UCSD-AML1 (cell line): ENCODE measurements around the gene S100A8.
"Not testable (repeated sequence)": the region's sequence is repeated elsewhere in the genome, so short reads cannot be mapped to it uniquely, and the experiment has no call there.

Experiments used
- DNase-seq: peaks from one replicate; lab custom pipeline; 2025; ENCODE audit not compliant: unreplicated experiment; lab: John Stamatoyannopoulos, UW

S100A8 gene

DNA sequence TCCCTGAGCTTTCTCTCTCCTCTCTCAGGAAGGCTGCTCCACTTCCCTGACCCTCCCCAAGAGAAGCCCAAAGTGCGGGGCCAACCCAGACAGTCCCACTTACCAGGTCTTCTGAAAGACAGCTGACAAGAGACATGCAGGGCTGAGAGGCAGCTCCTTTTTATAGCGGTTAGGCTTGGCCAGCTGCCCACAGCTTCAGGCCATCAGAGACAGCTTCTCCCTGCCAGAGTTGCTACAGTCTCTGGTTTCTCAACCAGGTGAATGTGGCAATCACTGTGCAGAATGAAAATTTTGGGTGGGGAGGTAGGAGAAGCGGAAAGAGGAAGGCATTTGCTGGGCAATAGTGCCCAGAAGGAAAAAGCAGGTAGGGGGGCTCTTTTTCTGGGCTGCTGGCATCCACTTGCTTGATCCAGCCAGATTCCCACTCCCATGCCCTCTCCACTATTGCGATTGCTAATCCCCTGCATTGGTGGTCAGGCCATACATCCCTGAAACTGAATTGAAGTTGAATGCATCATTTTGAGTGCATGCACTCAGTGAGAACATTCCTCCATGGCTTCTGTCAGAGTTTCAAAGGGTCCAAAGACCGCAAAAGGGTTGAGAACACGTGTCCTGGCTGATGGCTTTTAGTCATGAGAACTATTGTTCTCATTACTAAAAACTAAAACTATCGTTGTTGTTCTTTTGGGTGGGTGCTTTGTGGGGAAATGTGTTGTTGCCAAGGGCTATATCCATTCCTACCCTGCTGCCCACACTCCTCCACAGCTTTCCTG lies at the start of gene S100A8:
S100A8 (minus strand) TSS at position 136 of the 773 bp plus-strand sequence. CDS start 538 bp downstream, outside the sequence.
- DNase-seq = no peak

DNA sequence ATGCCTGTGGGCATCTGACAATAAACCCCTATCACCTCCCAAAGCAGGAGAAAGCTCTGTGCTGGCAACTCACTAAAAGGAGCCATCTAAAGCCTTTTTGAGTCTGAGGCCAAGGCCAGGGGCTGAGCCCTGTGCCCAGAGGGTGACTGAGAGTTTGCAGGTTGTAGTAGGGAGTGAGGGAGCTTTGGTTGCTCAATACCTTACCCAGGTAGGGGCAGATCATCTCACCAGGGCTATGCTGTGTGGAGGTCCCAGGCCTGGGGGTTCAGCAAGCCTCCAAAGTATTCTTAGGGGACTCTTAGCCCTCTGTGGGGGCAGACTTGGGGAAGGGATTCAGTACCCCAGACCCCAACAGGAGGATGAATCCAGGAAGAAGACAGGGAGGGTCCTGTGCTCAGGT lies 48.4 kb upstream of the S100A8 start:
- DNase-seq = no peak

DNA sequence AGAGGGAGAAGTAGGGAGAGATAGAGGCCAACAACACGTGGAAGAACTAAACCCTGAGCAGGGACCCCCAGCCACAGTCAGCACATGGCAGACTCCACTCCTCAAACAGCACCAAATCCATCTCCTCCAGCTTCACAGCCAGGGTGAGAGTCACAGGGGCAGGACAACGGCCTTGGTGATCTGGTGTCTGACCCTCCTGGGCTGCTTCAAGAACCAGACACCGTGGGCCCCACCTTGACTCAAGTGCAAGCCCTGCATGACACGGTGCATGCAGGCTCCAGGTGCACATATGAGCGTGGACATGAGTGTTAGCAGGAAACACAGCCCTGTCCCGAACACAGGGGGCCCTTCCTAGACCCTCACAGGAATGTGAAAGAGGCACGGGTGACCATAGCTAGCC lies 47.7 kb upstream of the S100A8 start:
- no peak for DNase-seq

DNA sequence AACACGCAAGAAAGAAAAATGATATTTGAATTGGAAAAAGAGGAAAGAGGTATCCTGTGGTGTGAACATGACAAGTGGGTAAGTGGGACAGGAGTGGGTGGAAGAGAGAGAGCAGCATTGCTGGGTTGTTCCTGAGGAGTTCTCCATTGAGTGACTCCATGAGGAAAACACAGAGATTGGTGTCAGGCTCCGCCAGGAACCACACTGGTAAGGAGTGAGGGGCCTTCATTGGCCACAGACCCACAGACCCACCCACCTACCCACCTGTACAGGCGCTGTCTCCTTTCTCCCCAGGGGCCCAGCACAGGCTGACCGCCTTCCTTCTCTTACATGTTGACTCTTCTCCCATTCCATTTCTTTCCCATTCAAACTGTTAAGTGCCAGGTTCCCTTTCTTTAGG lies 46.4 kb upstream of the S100A8 start:
- no peak for DNase-seq

DNA sequence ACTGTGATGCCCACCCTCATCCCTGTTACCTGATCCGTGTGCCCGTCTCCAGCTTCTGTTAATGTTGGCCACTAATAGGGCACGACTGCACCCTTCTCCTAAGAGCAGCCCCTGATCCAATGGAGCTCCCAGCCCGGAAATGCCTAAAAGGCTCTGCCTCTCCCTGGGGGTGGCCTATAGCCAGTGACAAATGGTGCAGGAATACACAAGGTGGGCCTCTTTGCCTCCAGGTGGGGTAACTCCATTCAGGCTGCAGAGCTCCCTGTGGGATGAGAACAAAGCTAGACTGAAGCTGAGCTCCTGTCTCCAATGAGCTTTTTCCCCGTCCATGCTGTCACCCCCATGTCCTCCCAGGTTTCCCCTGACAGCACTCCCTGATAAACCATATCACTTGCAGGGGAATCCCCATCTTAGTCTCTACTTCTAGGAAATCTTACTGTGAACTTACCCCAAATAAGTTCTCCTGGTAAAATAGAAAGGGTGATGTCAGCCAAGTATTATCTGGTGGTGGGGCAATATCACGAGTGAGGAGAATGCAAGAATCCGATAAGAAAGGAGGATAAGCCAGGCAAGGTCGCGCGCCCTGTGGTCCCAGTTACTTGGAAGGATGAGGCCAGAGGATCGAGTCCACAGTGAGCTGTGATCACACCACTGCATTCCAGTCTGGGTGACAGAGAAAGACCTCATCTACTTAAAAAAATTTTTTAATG lies 44.0 kb upstream of the S100A8 start:
- no peak for DNase-seq

DNA sequence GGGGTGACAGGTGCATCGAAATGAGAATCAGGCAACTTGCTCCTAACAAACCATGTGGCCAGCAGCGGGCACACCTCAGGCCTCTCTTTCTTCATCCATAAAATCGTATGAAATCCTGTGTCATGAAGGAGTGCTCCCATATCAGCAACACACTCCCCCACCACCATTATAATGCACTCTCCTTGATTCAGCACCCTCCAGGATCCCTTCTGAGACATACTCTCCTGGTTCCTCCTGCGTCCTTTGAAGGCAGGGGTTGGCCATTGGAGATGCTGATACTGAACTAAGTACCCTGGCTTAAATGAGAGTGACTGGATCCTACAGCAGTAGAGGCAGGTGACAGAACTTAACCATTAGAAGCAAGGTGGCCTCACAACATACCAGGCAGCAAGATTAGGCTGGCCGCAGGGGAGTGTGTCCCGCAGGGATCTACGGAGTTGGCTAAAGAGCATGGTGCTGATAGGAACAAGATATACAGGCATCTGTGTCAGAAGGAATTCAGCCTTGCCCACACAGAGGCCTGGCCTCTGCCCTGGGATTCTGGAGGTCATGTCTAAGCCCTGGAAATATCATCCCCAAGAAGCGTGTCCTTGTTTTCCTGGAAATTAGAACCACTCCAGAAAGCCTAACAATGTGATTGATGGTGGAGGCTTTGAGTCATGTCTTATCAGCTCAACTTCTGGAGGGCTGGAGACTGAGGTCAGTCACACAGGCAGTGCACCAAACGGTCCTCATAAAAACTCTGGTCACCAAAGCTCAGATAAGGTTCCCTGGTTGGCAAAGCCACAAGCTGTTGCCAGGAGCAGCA lies 42.2 kb upstream of the S100A8 start:
- no peak for DNase-seq

DNA sequence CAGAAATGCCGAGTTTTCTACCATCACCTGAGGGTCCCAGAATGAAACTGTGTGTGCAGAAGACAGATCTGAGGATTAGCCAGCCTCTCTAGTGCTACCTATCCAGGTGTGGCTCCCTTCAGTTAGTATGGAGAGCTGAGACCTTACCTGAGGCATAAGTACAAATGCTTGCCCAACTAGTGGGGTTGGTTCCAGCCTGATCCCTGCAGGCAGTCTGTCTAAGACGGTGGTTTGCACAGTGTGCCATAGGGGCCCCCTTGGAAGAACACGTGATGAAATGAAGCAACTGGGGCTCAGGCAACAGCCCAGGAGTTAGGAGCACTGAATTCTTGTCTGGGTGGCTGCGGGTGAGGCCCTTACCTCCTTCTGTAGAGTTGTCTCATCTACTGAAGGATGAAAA lies 41.1 kb upstream of the S100A8 start:
- no peak for DNase-seq

DNA sequence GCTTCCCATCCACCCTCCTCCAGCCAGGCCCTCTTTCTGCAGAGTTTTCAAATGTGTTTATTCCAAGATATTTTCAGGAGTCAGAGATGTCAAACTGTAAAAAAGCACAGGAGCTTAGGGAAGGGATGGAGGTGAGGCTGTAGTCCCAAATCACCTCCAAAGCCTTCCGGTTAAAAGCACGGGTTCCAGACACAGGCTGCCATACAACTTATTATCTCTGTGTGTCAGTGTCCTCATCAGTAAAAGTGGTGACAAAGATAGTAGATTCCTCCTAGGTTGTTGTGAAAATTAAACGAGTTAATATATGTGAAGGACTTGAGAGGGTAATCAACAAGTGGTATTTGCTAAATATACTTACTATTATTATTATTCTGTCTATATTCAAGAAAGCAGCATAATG lies 40.6 kb upstream of the S100A8 start:
- DNase-seq = no peak

DNA sequence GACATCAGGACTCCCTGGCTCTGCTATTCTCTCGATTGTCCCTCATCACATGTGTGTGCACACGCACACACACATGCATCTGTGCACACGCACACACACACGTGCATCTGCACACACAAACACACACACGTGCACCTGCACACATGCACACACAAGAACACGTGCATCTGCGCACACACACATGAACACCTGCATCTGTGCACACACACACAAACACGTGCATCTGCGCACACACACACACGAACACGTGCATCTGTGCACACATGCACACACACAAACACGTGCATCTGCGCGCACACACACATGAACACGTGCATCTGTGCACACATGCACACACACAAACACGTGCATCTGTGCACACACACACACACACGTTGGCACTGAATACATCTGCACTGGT lies 40.1 kb upstream of the S100A8 start:
- DNase-seq = no peak

DNA sequence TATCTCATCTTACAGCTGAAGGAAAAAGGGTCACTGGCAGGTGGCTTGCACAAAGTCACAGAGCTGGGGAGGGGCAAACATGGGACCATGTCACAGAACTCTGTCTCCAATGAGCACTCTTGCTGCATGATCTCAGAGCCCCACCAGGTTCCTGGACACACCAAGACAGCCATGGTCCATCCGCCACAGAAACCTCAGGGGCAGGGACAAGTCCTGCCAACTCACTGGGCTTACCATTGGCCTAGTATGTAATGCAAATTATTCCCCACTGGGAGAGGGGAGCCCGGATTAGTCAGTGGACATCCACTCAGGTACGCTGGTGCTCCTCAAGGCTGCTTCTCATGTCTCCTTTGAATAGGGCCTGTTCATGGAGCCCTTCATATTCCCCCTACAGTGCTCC lies 39.7 kb upstream of the S100A8 start:
- no peak for DNase-seq

DNA sequence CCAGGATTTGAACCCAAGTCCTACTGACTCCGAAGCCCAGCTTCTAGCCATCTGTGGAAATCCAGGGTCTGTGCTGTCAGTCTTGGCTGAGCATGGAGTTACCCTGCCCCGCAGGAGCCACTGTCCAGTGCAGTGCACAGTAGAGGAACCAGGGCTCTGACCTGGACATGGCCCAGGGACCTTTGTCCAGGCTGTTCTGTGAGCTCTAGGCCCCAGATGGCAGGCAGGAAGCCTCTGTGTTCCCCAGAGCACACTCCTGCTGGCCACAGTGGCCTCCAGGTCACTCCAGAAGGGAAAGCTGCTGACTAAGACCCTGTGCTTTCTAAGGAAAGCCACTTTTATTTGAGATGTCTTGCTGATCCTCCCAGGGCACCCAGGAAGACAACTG lies 39.3 kb upstream of the S100A8 start:
- DNase-seq = no peak

DNA sequence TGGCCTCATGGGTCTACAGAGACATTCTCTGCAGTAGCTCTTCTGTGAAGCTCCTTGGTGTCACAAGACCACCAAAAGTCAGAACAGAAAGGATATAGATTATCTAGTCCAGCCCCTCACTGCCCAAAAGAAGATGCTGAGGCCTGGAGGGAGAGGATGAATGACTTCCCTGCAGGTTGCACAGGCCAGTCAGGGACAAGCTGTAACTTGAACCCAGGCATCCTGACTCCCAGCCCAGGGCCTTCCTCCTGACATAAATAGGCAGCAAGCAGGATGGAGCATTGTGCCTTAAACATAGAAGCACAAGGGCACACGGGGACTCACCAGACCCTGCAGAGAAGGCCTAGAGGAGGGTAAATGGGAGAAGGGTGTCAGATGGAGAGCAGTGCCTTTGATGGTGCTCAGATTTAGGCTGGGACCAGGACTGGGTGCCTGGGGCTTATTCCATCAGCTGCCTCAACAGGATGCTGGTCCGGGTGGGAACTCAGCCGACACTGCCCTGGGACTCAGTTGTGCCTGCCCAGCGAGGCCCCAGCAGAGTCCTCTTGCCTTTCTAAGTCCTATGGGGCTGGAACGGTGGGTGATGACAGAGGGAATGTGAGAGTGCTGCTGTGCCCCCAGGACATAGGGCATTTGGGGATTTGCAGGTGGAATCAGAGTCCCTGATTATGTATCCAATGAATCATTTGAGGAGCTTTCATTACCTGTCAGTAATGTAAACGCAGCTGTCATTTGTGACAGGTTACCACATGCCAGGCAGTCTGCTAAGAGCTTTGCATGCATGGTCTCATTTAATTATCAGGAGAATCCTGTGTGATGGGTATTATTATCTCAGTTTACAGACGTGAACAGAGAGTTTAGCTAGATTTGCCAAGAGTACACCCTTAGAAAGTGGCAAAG lies 38.6 kb upstream of the S100A8 start:
- no peak for DNase-seq

DNA sequence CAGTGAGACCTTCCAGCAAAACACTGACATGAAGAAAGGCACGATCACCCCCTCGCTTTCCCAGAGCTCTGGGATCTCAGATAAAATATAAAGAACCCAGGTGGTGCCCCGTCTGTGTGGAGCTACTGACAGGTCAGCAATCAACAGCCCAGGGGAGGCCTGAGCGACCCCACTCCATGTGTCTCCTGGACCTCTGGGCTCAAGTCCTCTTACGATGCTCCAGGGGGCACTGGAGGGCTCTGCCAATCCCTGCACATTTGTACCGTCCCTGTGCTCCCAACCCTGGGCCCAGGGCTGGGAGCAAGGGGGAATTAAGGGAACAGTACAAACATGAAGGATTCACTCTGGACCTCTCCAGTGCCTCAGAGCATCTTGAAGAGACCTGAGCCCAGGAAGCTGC lies 37.9 kb upstream of the S100A8 start:
- no peak for DNase-seq

DNA sequence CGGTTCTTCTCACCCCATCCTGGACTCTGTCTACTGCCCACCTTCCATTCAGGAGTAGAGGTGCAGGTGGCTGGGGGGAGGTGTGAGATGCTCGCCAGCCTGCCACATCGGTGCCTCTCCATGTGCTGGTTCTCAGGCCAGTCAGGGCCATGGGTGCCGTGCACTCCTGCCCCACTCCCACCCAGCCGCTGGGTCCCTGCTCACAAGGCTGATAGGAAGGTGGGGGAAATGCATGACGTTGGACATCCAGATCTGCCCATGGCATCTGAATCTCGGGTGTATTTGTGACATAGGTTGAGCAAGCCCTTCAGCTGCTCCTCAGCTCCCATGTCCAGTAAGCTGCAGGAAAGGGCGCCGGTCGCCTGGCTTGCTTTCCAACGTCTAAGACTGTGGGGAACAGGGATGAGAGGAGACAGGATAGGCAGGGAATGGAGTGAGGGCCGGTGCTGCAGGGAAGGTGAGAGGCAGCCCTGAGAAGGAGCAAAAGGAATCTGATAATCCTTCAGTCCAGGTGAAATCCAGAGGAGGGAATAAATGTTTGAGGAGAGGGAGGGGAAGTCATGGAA lies 37.3 kb upstream of the S100A8 start:
- no peak for DNase-seq

DNA sequence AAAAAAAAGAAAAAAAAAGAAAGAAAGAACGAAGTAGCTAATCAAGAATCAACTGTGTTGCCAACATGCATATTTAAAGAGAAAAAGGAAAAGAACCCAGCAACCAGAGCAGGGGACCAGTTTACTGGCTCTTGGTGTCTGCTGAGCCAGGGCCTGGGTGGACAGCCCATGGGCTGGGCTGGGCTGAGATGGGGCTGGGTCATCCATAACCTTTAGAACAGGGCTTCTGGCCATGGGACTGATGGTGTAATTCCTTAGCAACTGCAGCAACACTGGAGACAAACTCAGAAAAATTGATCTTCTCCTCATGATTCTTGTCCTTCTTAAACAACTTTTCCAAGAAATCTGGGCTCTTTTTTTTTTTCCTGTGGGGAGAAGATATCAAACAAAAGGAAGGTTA lies 35.9 kb upstream of the S100A8 start:
- no peak for DNase-seq

DNA sequence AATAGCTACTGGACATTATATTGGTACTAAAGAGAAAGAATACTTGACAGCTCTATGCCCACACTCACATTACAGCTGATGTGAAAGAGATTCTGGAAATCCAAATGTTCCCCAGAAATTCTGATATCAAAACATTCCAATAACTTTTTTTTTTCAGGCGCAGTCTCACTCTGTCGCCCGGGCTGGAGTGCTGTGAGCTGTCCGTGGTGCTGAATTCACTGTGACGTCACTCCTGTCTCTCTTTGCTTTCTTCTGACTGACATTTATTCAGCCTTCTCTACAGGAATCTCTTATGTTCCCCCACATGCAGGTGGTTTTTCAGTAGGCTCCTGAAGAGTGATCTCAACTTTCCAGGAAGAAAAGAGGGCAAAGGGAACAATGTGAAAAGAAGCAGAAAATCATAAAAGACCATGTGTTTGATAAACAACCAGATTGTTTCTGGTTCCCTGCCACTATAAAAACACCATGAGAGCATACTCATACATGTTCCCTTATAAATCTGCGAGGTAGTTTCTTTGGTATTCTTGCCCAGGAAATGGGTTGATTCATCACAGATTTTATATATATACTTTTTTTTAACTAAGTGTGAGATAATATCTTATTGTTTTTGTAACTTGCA lies 31.7 kb upstream of the S100A8 start:
- DNase-seq = peak; percentile 57

DNA sequence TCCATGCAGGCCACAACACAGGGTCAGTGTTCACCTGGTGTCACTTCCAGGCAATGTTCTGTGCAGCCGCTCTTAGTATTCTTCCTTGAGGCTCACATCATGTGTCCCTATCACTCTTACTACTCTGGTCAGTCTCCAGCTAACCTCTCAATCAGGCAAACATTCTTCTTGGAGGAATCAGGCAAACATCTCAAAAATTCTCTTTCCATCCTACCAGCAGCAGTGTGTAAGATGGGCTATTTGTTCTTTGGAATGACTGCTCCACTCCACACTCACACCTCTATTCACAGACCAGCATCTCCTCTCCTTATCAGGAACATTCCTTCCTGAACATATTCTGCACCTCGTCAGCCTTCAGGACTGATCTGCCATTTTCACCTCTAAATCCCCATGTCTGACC lies 29.4 kb upstream of the S100A8 start:
- no peak for DNase-seq

DNA sequence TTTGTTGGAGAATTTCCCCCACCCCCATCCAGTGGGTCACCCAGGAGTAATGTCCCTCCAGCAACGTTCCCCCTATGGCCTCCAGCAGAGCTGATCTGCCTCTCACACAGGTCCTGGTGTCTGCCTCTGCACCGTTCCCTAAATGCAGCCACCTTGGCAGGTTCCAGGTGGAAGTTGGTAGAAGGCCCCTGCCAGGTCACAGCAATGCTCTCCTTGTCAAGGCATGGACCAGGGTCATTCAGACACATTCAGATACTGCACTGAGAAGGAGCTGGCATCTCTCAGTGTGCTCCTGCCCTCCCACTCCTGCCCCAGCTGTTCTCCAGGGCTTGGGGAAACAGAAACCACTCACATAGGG lies 28.5 kb upstream of the S100A8 start:
- DNase-seq = not testable (repeated sequence)

DNA sequence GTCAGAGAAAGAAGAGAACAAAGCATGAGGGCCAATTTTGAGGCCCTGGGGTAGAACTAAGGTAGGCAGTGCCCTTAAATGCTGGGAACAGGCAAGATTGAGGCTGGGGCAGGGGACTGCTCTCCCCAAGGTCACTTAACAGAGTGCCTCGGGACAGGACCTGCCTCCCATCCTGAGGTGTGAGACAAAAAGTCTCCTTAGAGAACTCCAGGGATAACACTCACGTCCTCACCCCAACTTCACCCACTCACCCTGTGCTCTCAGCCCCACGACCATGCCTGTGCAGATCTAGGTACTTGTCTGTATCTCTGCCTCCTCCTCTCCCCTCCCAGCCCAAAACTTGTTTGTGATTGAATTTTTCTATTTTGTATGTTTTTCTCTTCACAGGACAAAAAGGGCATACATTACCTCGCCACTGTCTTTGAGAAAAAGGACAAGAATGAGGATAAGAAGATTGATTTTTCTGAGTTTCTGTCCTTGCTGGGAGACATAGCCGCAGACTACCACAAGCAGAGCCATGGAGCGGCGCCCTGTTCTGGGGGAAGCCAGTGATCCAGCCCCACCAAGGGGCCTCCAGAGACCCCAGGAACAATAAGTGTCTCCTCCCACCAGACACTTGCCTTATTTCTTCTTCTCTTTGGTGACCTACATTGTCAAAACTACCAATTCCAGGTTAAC lies 28.0 kb upstream of the S100A8 start:
- not testable (repeated sequence) for DNase-seq
